GM19351 (cell line): ENCODE data around the gene SBNO2.
A peak's percentile ranks its signal among the peaks of the same experiment; 100 is the strongest.
"Not testable (repeated sequence)": the region's sequence is repeated elsewhere in the genome, so short reads cannot be mapped to it uniquely, and the experiment has no call there.

Source experiments
- ATAC-seq: cut with Tn5 transposase; IDR thresholded peaks from one replicate; pipeline ENCODE4 v1.9.1; 2021; ENCODE audit warnings: mild to moderate bottlenecking, moderate library complexity; ENCODE audit not compliant: unreplicated experiment

The SBNO2 gene

DNA sequence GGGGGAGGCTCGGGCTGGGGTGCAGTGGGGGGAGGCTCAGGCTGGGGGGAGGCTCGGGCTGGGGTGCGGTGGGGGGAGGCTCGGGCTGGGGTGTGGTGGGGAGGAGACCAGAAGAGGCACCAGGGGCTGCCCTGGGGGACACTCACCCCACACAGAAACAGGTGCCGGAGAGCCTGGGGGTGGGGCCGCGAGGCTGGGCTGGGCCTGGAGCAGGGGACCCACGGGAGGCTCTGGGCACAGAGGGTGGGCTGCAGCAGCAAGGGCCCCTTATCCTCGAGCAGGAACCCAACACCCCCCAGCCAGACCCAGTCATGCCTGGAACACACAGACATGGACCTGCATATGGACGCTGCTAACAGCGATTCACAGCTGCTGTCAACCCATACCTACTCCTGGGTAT is 35.9 kb downstream of the SBNO2 start:
- ATAC-seq: no peak

GRCh38 chr19:1136621-1137317 is 37.3 kb downstream of the SBNO2 start:
- no peak for ATAC-seq

DNA sequence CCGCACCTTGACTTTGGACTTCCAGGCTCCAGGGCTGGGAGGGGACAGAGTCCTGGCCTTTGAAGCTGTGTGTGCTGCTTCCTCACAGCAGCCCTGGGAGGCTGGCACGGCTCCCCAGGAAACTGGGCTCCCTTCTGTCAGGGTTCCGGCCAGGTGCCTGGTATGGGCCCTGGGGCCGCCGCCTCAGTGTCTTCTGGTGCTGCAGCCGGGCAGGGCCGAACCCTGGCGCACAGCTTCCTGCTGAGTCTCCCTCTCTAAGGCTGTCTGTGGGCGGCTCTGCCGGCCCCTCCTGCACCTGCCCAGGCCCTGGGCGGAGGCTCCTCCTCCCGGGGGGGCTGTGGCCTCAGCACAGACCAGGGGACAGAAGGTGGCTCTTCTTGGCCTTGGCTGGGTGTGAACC is 37.9 kb downstream of the SBNO2 start:
- ATAC-seq: no peak

GRCh38 chr19:1135454-1135853 is 38.6 kb downstream of the SBNO2 start:
- no peak for ATAC-seq

DNA sequence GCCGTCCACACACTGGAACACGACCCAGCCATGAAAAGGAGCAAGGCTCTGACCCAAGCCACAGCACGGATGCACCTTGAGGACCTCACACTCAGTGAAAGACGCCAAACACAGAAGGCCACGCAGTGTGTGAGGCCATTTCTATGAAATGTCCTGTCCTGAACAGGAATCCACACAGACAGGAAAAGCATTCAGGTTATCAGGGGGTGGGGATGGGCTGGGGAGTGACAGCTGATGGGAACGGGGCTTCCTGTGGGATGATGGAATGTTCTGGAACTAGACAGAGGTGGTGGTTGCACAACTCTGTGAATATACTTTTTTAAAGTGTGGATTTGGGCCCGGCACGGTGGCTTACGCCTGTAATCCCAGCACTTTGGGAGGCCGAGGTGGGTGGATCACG is 39.6 kb downstream of the SBNO2 start:
- ATAC-seq: no peak

- ATAC-seq: peak; percentile 66
Measured at GRCh38 chr19:1133471-1133929, 40.6 kb downstream of the SBNO2 start.

GRCh38 chr19:1132552-1133383 is 41.3 kb downstream of the SBNO2 start:
- peak; percentile 10 for ATAC-seq

DNA sequence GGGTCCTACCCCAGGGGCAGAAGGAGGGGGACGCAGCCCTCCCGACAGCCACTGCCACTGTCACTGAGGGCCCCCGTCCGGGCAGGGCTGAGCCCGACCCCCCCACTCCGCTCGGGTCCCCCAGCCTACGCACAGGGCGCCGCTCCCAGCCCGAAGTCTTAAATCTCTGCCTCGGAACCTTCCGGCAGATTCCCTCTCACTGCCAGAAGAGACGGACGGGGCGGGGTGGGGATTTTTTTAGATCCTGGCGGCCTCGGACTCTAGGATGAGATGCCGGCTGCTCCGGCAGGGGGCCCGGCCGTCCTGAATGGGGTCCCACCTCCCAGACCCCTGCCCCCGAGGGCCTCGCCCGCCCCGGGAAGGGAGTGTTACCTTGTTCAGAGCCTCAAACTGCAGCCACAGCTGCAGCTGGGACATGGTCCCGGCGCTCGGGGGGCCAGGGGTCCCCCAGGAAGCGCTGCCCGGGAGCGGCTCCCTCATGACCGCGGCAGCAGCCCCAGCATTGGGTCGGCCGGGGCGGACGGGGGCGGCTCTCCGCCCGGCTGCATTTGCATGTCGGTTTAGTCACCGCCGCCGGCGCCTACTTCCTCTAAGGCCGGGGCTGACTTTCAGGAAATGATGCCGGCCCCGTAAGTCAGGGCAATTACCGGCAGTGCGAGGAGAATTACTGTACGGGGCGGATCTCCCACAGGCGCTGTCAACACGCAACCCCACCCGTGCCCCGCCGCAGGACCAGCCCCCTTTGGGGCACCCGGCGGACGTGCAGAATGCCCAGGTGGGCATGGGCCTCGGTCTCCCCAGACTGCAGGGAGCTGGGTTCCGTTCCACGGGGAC is 42.1 kb downstream of the SBNO2 start:
- peak; percentile 45 for ATAC-seq

GRCh38 chr19:1130771-1131717 is 43.0 kb downstream of the SBNO2 start:
- no peak for ATAC-seq

DNA sequence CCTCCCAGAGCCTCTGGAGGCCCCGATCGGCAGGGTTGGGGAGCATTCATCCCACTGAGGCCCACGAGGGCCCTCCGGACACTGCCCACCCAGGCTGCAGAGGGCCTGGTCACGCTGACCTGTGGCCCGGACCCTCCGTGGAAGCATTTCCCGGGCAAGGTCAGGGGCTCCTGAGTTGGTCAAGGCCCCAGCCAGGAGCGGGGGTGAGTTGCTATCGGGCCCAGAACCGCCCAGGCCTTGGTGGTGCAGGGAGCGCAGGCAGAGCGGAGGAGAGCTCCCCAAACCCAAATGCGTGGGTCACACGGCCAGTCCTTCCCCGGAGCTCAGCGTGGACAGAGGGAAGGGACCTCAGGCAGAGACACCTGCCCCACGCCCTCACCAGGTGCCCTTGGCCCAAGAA is 44.5 kb downstream of the SBNO2 start:
- ATAC-seq: no peak

- ATAC-seq: not testable (repeated sequence)
Measured at GRCh38 chr19:1129084-1129483, 45.0 kb downstream of the SBNO2 start.

- no peak for ATAC-seq
Measured at GRCh38 chr19:1128106-1128505, 46.0 kb downstream of the SBNO2 start.

GRCh38 chr19:1126984-1127760 is 46.9 kb downstream of the SBNO2 start:
- no peak for ATAC-seq

DNA sequence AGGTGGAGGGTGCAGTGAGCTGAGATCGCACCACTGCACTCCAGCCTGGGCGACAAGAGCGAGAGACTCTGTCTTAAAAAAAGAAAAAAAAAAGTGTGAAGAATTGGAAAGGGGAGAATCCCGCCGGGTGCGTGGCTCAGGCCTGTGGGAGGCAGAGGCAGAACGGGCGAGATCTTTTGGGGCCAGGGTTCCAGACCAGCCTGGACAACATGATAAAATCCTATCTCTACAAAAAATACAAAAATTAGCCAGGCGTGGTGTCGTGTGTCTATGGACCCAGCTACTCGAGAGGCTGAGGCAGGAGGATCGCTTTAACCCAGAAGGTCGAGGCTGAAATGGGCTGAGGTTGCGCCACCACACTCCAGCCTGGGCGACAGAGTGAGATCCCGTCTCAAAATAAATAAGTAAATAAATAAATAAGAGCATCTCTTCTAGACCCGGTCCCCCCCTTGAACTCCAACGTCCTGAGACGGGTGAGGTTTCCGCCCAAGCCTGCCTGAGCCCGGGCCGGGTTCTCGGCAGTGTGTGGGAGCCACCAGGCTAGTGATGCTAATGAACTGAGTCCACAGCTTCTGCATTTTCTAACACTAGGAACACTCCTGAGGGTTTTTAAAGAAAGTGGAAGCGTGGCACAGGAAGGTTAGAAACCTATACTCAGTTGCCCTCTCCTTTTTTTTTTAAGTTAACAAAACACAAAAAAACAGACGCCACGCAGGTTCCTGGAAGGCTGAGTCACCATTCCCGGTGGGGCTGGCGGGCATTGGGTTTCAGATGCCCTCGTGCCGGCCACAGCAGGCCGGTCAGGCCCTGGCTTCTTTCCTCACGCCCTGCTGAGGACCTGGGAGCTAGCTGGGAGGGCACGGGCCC is 48.2 kb downstream of the SBNO2 start:
- ATAC-seq: no peak

DNA sequence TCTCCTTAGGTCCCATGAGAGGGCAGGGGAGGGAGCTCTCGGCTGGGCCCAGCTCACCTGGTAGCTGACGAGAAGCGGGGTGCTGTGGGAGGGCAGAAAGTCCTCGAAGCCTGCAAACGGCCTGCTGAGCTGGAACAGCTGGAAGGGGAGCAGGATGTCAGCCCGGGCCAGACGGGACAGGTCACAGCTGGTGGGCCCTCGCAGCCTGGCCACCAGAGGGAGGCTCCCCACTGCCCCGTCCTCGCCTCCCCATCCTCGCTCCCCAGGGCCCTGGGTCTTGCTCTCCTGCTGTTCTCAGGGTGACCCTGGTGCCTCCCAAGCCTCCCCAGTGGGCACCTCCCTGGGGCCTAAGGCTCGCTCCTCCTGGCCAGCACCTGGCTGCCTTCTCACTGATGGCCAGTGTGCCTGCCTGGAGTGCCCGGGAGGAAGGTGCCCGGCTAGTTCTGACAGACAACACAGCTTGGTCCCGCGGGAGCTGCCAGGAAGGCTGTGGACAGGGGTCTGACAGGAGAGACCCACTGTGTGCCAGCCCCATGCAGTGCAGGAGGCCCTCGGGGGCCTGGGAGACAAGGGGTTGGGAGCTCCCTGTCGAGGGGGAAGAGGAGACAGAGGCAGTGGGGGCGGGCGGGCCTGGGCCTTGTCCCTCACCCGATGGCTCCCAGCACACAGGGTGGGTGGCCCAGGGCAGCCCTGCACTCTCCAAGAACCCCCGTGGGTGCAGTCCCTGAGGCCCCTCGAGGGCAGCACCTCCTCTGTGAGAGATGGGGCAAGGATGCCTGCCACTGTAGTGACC is 50.0 kb downstream of the SBNO2 start:
- no peak for ATAC-seq

- no peak for ATAC-seq
Measured at GRCh38 chr19:1123381-1123780, 50.7 kb downstream of the SBNO2 start.

DNA sequence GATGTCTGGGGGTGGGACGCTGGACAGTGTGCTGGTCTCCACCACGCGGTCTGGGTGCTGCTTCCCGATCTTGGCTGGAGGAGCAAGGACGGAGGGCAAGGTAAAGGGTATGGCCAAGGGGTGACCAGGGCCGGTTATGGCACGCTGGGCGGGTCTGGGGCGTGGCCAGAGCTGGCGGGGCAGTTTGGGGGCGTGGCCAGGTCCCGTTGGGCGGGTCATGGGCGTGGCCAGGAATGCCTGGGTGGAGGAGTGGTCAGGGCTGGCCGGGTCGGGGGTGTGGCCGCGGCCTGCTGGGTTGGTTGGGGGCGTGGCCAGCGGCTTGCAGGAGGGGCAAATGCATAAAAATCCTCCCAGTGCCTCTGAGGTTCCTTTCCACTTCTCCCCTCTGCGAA is 51.1 kb downstream of the SBNO2 start:
- no peak for ATAC-seq
